Ishikawa (cell line): ENCODE measurements around the gene RP9.

Experiments used
- CEBPB ChIP-seq: IDR thresholded peaks from 2 replicates; pipeline ENCODE4 v1.6.1; 2012
- CREB1 ChIP-seq: IDR thresholded peaks from 2 replicates; pipeline ENCODE4 v1.6.1; 2012; ENCODE audit warnings: low read depth
- EGR1 ChIP-seq: IDR thresholded peaks from 2 replicates; pipeline ENCODE4 v1.6.1; 2012
- EP300 ChIP-seq: IDR thresholded peaks from 2 replicates; pipeline ENCODE4 v1.6.1; 2012; ENCODE audit warnings: borderline replicate concordance
- FOXM1 ChIP-seq: IDR thresholded peaks from 2 replicates; pipeline ENCODE4 v1.6.1; 2012; ENCODE audit warnings: low read depth, borderline replicate concordance
- NFIC ChIP-seq: IDR thresholded peaks from 2 replicates; pipeline ENCODE4 v1.6.1; 2012
- RAD21 ChIP-seq: IDR thresholded peaks from 2 replicates; pipeline ENCODE4 v1.6.1; 2012; ENCODE audit warnings: low read depth
- TAF1 ChIP-seq: IDR thresholded peaks from 2 replicates; pipeline ENCODE4 v1.6.1; 2012; ENCODE audit warnings: low read depth, mild to moderate bottlenecking
- TCF12 ChIP-seq: IDR thresholded peaks from 2 replicates; pipeline ENCODE4 v1.6.1; 2012; ENCODE audit warnings: low read depth
- TEAD4 ChIP-seq: IDR thresholded peaks from 2 replicates; pipeline ENCODE4 v1.6.1; 2012
- YY1 ChIP-seq: IDR thresholded peaks from 2 replicates; pipeline ENCODE4 v1.6.1; 2012; ENCODE audit warnings: low read depth
- TF ChIP-seq, protein P1 (sequence below): IDR thresholded peaks from 2 replicates; pipeline ENCODE4 v1.6.1; 2012; ENCODE audit warnings: low read depth, mild to moderate bottlenecking
- TF ChIP-seq, protein P2 (sequence below): IDR thresholded peaks from 2 replicates; pipeline ENCODE4 v1.6.1; 2012
- TF ChIP-seq, protein P3 (sequence below): IDR thresholded peaks from 2 replicates; pipeline ENCODE4 v1.6.1; 2012

DNA sequence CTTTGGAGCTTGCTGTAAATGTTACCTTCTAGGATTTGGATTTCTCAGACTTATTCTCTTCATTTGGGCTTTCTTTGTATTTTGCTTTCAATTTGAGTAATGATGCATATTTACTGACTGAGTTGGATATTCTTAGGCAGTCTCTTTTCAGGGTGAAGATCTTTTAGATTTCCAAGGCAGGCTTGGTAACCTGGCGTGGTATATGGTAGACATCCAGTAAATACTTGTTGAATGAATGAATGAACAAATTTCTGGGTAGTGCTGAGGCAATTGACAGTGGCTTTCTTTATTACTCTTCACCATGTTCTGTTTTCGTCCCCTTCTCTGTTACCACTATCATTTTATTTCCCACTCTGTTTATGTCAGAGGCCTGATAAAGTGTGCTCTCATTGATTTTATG, 47.2 kb upstream of the RP9 start:
- TF ChIP-seq, protein P1, sequence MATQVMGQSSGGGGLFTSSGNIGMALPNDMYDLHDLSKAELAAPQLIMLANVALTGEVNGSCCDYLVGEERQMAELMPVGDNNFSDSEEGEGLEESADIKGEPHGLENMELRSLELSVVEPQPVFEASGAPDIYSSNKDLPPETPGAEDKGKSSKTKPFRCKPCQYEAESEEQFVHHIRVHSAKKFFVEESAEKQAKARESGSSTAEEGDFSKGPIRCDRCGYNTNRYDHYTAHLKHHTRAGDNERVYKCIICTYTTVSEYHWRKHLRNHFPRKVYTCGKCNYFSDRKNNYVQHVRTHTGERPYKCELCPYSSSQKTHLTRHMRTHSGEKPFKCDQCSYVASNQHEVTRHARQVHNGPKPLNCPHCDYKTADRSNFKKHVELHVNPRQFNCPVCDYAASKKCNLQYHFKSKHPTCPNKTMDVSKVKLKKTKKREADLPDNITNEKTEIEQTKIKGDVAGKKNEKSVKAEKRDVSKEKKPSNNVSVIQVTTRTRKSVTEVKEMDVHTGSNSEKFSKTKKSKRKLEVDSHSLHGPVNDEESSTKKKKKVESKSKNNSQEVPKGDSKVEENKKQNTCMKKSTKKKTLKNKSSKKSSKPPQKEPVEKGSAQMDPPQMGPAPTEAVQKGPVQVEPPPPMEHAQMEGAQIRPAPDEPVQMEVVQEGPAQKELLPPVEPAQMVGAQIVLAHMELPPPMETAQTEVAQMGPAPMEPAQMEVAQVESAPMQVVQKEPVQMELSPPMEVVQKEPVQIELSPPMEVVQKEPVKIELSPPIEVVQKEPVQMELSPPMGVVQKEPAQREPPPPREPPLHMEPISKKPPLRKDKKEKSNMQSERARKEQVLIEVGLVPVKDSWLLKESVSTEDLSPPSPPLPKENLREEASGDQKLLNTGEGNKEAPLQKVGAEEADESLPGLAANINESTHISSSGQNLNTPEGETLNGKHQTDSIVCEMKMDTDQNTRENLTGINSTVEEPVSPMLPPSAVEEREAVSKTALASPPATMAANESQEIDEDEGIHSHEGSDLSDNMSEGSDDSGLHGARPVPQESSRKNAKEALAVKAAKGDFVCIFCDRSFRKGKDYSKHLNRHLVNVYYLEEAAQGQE = no peak
- TF ChIP-seq YY1 (no peak), TAF1 (no peak), EP300 (no peak), RAD21 (no peak), EGR1 (no peak), TEAD4 (no peak), FOXM1 (no peak), CEBPB (no peak), CREB1 (no peak), NFIC (no peak), TCF12 (no peak)
- TF ChIP-seq, protein P2, sequence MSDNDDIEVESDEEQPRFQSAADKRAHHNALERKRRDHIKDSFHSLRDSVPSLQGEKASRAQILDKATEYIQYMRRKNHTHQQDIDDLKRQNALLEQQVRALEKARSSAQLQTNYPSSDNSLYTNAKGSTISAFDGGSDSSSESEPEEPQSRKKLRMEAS = no peak
- TF ChIP-seq, protein P3, sequence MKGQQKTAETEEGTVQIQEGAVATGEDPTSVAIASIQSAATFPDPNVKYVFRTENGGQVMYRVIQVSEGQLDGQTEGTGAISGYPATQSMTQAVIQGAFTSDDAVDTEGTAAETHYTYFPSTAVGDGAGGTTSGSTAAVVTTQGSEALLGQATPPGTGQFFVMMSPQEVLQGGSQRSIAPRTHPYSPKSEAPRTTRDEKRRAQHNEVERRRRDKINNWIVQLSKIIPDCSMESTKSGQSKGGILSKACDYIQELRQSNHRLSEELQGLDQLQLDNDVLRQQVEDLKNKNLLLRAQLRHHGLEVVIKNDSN = no peak
